Mononuclear cell (primary cell): ENCODE results near the gene DNM2. TPM values are rescaled to one million over a fixed set of nuclear protein-coding genes. Genes with fewer than 3 reads are reported as not detected.
"Not testable (repeated sequence)": the region's sequence is repeated elsewhere in the genome, so short reads cannot be mapped to it uniquely, and the experiment has no call there.

Experiments used
- H3K27me3 ChIP-seq: 2 replicates; pipeline ENCODE4 v1.6.0; 2011; ENCODE audit warnings: low read length, control low read depth; ENCODE audit not compliant: insufficient read depth
- H3K4me1 ChIP-seq: 2 replicates; pipeline ENCODE4 v1.5.1; 2011; ENCODE audit warnings: mild to moderate bottlenecking, low read length, control low read depth; ENCODE audit not compliant: insufficient read depth
- H3K4me3 ChIP-seq: 2 replicates; pipeline ENCODE4 v1.5.1; 2011; ENCODE audit warnings: mild to moderate bottlenecking, low read length, moderate library complexity
- H3K9me3 ChIP-seq: 2 replicates; pipeline ENCODE4 v1.5.1; 2011; ENCODE audit warnings: low read depth, mild to moderate bottlenecking, control low read depth, low read length
- total RNA-seq: library from RNA; depleted of rRNA; stranded (reverse); fragments of >200 nt; gene quantifications from one replicate; pipeline ENCODE4 v1.2.3, GENCODE V29; 2012

DNM2 gene
- total RNA-seq, 1 donor = 149 TPM

GRCh38 chr19:10727685-10728201 lies 9.9 kb downstream of the DNM2 start:
- H3K27me3 ChIP-seq = no peaks in the 10 kb centered on the region
- no peak overlapping the region for H3K4me3 ChIP-seq
- no peaks in the 10 kb centered on the region for H3K9me3 ChIP-seq
- peaks cover 54% of the 10 kb centered on the region for H3K4me1 ChIP-seq

DNA sequence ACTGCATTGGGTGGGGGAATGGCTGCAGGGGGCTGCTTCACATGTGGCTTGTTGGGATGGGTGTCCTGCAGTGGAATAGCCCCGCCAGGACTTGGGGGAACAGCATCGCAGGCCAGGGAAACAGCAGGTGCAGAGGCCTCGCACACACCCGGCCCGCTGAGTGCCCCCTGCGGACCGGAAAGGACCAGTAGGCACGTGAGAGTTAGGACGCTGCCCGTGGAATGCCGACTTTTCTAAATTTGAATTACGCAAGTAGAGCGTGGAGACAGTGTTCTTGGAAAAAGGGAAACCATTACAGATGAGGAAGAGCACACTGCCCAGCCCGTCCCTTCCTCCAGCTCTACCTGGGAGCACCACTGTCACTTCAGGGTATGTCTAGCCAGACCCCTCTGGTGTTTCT lies 11.5 kb downstream of the DNM2 start:
- Histone ChIP-seq H3K4me1 (peaks cover 57% of the 10 kb centered on the region), H3K27me3 (no peaks in the 10 kb centered on the region), H3K9me3 (no peaks in the 10 kb centered on the region), H3K4me3 (no peak overlapping the region)

DNA sequence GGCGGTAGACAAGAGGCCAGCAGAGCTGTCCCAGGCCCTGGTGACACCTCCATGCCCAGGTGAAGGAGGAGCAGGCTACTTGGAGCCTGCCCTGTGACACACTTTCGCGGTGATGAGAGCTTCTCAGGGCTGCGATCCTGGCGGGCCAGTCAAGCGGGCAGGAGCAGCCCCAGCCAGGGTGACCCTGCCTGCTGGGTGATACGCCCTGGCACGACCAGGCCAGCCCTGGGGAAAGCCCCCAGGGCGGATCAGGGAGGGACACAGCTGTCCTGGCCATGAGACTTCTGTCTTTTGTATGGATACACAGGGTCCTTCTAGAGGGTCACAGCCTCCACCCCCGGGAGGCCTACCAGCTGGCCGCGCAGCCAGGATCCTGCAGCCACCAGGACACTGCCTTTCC lies 13.1 kb downstream of the DNM2 start:
- Histone ChIP-seq H3K4me1 (peaks cover 65% of the 10 kb centered on the region), H3K27me3 (no peaks in the 10 kb centered on the region), H3K9me3 (no peaks in the 10 kb centered on the region), H3K4me3 (no peak overlapping the region)

GRCh38 chr19:10735741-10736140 lies 17.9 kb downstream of the DNM2 start:
- no peak overlapping the region for H3K4me3 ChIP-seq
- no peaks in the 10 kb centered on the region for H3K27me3 ChIP-seq
- H3K9me3 ChIP-seq = no peaks in the 10 kb centered on the region
- peaks cover 69% of the 10 kb centered on the region for H3K4me1 ChIP-seq

- Histone ChIP-seq H3K4me3 (no peak overlapping the region), H3K9me3 (no peaks in the 10 kb centered on the region), H3K27me3 (no peaks in the 10 kb centered on the region), H3K4me1 (peaks cover 69% of the 10 kb centered on the region)
Measured at GRCh38 chr19:10736189-10736588, 18.3 kb downstream of the DNM2 start.

- Histone ChIP-seq H3K9me3 (no peaks in the 10 kb centered on the region), H3K4me1 (peaks cover 67% of the 10 kb centered on the region), H3K4me3 (no peak overlapping the region), H3K27me3 (no peaks in the 10 kb centered on the region)
Measured at GRCh38 chr19:10736916-10737551, 19.2 kb downstream of the DNM2 start.

GRCh38 chr19:10737722-10738121 lies 19.8 kb downstream of the DNM2 start:
- no peaks in the 10 kb centered on the region for H3K27me3 ChIP-seq
- peaks cover 67% of the 10 kb centered on the region for H3K4me1 ChIP-seq
- H3K9me3 ChIP-seq = no peaks in the 10 kb centered on the region
- H3K4me3 ChIP-seq = no peak overlapping the region

GRCh38 chr19:10740798-10741197 lies 22.9 kb downstream of the DNM2 start:
- H3K4me1 ChIP-seq = peaks cover 68% of the 10 kb centered on the region
- no peaks in the 10 kb centered on the region for H3K27me3 ChIP-seq
- H3K9me3 ChIP-seq = no peaks in the 10 kb centered on the region
- H3K4me3 ChIP-seq = no peak overlapping the region

GRCh38 chr19:10742476-10742875 lies 24.6 kb downstream of the DNM2 start:
- H3K4me1 ChIP-seq = peaks cover 59% of the 10 kb centered on the region
- no peak overlapping the region for H3K4me3 ChIP-seq
- no peaks in the 10 kb centered on the region for H3K27me3 ChIP-seq

GRCh38 chr19:10744253-10744798 lies 26.4 kb downstream of the DNM2 start:
- no peaks in the 10 kb centered on the region for H3K27me3 ChIP-seq
- H3K4me3 ChIP-seq = no peak overlapping the region
- no peaks in the 10 kb centered on the region for H3K9me3 ChIP-seq
- H3K4me1 ChIP-seq = peaks cover 59% of the 10 kb centered on the region

More at GRCh38 chr19:10742476-10742875, 24.6 kb downstream of the DNM2 start:
- H3K9me3 ChIP-seq = no peaks in the 10 kb centered on the region

DNA sequence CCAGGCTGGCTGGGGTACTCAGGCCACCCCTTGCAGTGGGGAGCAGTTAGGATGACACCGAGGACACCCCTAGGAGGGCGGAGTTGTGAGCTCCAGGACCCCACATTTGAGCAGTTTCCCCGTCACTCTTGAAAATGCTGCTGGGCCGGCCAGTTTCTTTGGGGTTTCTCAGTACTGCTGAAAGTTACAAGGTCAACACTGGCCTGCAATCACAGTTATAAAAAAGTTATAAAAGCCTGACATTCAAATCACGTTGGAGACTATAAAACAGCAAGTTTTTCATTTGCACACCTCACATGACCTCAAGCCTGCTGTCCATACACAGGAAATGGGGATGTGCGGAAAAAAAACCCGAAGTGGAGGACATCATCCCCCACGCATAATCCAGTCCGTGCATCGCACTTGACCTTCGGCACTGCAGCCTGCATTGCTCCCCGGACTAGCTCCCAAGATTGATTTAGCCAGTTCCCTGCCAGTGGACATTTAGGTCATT lies 27.0 kb downstream of the DNM2 start:
- Histone ChIP-seq H3K27me3 (no peaks in the 10 kb centered on the region), H3K9me3 (no peaks in the 10 kb centered on the region), H3K4me3 (no peak overlapping the region), H3K4me1 (peaks cover 60% of the 10 kb centered on the region)

DNA sequence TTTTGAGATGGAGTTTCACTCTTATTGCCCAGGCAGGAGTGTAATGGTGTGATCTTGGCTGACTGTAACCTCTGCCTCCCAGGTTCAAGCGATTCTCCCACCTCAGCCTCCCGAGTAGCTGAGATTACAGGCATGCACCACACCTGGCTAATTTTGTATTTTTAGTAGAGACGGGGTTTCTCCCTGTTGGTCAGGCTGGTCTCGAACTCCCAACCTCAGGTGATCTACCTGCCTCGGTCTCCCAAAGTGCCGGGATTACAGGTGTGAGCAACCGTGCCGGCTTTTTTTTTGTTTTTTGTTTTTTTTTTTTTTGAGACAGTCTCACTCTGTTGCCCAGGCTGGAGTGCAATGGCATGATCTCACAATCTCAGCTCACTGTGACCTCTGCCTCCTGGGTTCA lies 28.6 kb downstream of the DNM2 start:
- H3K9me3 ChIP-seq, H3K4me3 ChIP-seq, H3K27me3 ChIP-seq: not testable (repeated sequence)
- peaks cover 70% of the 10 kb centered on the region for H3K4me1 ChIP-seq

GRCh38 chr19:10747271-10747670 lies 29.4 kb downstream of the DNM2 start:
- Histone ChIP-seq H3K4me3 (no peak overlapping the region), H3K27me3 (no peaks in the 10 kb centered on the region), H3K9me3 (no peaks in the 10 kb centered on the region), H3K4me1 (peaks cover 70% of the 10 kb centered on the region)

DNA sequence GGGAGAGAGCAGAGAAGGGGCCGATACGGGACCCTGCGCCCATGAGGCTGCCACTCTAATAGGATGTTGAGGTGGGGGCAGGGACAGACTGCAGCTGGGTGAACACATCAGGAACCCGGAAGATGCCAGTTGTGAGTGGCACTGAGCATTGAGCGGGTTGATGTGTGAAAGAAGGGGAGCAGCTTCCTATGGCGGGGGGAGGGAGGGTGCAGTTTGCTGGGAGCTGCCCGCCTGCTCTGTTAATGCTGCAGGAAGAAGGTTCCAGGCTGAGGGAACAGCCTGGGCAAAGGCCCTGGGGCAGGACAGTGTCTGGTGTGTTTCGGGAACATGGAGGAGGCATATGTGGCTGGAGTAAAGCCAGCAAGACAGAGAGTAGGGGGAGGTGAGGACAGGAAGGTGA lies 29.8 kb downstream of the DNM2 start:
- Histone ChIP-seq H3K27me3 (no peaks in the 10 kb centered on the region), H3K4me1 (peaks cover 70% of the 10 kb centered on the region), H3K9me3 (no peaks in the 10 kb centered on the region), H3K4me3 (no peak overlapping the region)

DNA sequence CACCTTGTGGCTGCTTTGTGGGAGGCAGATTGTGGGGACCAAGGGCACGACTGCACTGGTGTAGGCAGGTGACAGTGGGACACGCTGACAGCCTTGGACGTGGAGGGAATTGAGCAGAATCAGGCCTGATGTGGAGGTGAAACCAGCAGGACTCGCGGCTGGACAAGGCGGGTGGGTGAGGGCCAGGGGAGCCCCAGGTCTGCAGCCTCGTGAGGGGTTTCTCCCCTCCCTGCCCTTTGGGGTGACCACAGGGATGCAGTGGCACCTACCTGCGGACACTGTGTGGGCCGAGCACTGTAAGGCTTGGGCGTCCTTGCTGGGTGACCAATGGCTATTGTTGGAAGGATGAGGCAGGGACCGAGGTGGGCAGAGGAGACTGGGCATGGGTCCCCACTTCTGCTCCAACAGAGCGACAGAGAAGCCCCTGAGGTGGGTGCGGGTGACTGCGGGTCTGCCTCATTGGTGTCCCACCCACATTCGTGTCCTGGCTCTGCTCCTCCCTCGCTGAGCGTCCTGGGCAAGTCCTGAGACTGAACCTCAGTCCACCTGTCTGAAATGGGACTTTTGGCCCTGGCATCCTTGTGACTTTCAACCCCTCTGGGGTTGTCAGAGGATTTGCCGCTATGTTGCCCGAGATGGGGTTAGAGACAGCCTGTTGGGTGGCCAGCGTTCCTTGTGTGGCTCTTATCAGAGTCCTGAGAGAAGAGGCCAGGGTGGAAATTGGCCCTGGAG lies 30.5 kb downstream of the DNM2 start:
- no peak overlapping the region for H3K4me3 ChIP-seq
- peaks cover 68% of the 10 kb centered on the region for H3K4me1 ChIP-seq
- no peaks in the 10 kb centered on the region for H3K27me3 ChIP-seq
- no peaks in the 10 kb centered on the region for H3K9me3 ChIP-seq
